ENCODE results near the gene EDIL3. TPM values are rescaled to one million over a fixed set of nuclear protein-coding genes. Genes with fewer than 3 reads are reported as not detected.

Gene EDIL3
- total RNA-seq, 1 experiment from 2014 or later = 17.6 TPM

- Histone ChIP-seq H3K36me3 (ENCODE audit: control insufficient read depth, insufficient read depth, low read length) (no peaks in the 10 kb centered on the region), H3K4me1 (ENCODE audit: control insufficient read depth, insufficient read depth, low read length) (no peaks in the 10 kb centered on the region), H3K27me3 (ENCODE audit: control insufficient read depth, insufficient read depth, low read length) (no peaks in the 10 kb centered on the region), H3K27ac (ENCODE audit: low read length) (no peak overlapping the region), H3K9me3 (ENCODE audit: control insufficient read depth, insufficient read depth, low read depth, low read length) (no peaks in the 10 kb centered on the region), H3K4me3 (ENCODE audit: low read depth in 2 of 2, low read length in 2 of 2) (no peak overlapping the region)
- intact Hi-C loops (cut with micrococcal nuclease; ENCODE audit: unreplicated experiment) (no loop called here), in situ Hi-C loops (cut with HindIII; ENCODE audit: low pct_unique_long_range_greater_than_20kb, low sequenced_read_pairs) (no loop called here)
- ATAC-seq (no peak), DNase-seq (ENCODE audit: low read depth, low spot score) (no peak)
- BruUV-seq (replicated peaks) = no TSS peak
- TF ChIP-seq, protein P1, sequence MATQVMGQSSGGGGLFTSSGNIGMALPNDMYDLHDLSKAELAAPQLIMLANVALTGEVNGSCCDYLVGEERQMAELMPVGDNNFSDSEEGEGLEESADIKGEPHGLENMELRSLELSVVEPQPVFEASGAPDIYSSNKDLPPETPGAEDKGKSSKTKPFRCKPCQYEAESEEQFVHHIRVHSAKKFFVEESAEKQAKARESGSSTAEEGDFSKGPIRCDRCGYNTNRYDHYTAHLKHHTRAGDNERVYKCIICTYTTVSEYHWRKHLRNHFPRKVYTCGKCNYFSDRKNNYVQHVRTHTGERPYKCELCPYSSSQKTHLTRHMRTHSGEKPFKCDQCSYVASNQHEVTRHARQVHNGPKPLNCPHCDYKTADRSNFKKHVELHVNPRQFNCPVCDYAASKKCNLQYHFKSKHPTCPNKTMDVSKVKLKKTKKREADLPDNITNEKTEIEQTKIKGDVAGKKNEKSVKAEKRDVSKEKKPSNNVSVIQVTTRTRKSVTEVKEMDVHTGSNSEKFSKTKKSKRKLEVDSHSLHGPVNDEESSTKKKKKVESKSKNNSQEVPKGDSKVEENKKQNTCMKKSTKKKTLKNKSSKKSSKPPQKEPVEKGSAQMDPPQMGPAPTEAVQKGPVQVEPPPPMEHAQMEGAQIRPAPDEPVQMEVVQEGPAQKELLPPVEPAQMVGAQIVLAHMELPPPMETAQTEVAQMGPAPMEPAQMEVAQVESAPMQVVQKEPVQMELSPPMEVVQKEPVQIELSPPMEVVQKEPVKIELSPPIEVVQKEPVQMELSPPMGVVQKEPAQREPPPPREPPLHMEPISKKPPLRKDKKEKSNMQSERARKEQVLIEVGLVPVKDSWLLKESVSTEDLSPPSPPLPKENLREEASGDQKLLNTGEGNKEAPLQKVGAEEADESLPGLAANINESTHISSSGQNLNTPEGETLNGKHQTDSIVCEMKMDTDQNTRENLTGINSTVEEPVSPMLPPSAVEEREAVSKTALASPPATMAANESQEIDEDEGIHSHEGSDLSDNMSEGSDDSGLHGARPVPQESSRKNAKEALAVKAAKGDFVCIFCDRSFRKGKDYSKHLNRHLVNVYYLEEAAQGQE (IDR thresholded peaks at IDR 0.05; ENCODE audit: insufficient read depth in 1 of 2, low read depth in 2 of 2, low read length in 1 of 2) = no peak
- TF ChIP-seq SIN3A (IDR thresholded peaks at IDR 0.05; ENCODE audit: borderline replicate concordance, insufficient read depth, low read depth, low read length) (no peak), TCF7L2 (IDR thresholded peaks at IDR 0.05; ENCODE audit: low read depth, low read length) (no peak), CTCF (IDR thresholded peaks at IDR 0.05) (no peak), POLR2AphosphoS5 (IDR thresholded peaks at IDR 0.05; ENCODE audit: low read depth, low read length) (no peak)
- ChIA-PET CTCF (no interaction called here), POLR2A (no interaction called here)
Observed at GRCh38 chr5:84248013-84248412, 136.7 kb downstream of the EDIL3 start.

- TF ChIP-seq TCF7L2 (IDR thresholded peaks at IDR 0.05; ENCODE audit: low read depth, low read length) (no peak), SIN3A (IDR thresholded peaks at IDR 0.05; ENCODE audit: borderline replicate concordance, insufficient read depth, low read depth, low read length) (no peak), CTCF (IDR thresholded peaks at IDR 0.05) (no peak), POLR2AphosphoS5 (IDR thresholded peaks at IDR 0.05; ENCODE audit: low read depth, low read length) (no peak)
- TF ChIP-seq, protein P1 (IDR thresholded peaks at IDR 0.05; ENCODE audit: insufficient read depth in 1 of 2, low read depth in 2 of 2, low read length in 1 of 2) = no peak
Observed at GRCh38 chr5:84242286-84242685, 142.4 kb downstream of the EDIL3 start.

More at GRCh38 chr5:84242286-84242685, 142.4 kb downstream of the EDIL3 start:
- POLR2A ChIA-PET = no interaction called here
- H3K27me3 ChIP-seq (ENCODE audit: control insufficient read depth, insufficient read depth, low read length) = no peaks in the 10 kb centered on the region
- H3K9me3 ChIP-seq (ENCODE audit: control insufficient read depth, insufficient read depth, low read depth, low read length) = no peaks in the 10 kb centered on the region
- H3K36me3 ChIP-seq (ENCODE audit: control insufficient read depth, insufficient read depth, low read length) = no peaks in the 10 kb centered on the region
- BruUV-seq (replicated peaks) = no TSS peak
- no peaks in the 10 kb centered on the region for H3K4me1 ChIP-seq (ENCODE audit: control insufficient read depth, insufficient read depth, low read length)
- no peak overlapping the region for H3K27ac ChIP-seq (ENCODE audit: low read length)
- ATAC-seq (no peak), DNase-seq (ENCODE audit: low read depth, low spot score) (no peak)
- intact Hi-C loops (cut with micrococcal nuclease; ENCODE audit: unreplicated experiment) (no loop called here), in situ Hi-C loops (cut with HindIII; ENCODE audit: low pct_unique_long_range_greater_than_20kb, low sequenced_read_pairs) (no loop called here)
- CTCF ChIA-PET = no interaction called here
- no peak overlapping the region for H3K4me3 ChIP-seq (ENCODE audit: low read depth in 2 of 2, low read length in 2 of 2)
